Esophagus squamous epithelium (tissue), 5 donors: ENCODE measurements around the gene SMTN. TPM values are rescaled to one million over a fixed set of nuclear protein-coding genes. Genes with fewer than 3 reads are reported as not detected.

Source experiments
- DNase-seq: peaks from one replicate; lab custom pipeline; 2025; lab: John Stamatoyannopoulos, UW
- H3K27ac ChIP-seq, 4 donors: fragments of 200-600 bp; sonication (generic); one replicate each; pipeline ENCODE4 v1.5.1; 2016 to 2019; ENCODE audit warnings: mild to moderate bottlenecking in 1 of 4
- H3K27me3 ChIP-seq, 4 donors: fragments of 200-600 bp; sonication (generic); 1 replicate in 3 of 4; 2 replicates in 1 of 4; pipeline versions ENCODE4 v1.5.1 to v1.6.0; 2017 to 2021; ENCODE audit warnings: antibody characterized with exemption in 1 of 4
- H3K36me3 ChIP-seq, 3 donors: fragments of 200-600 bp; sonication (generic); one replicate each; pipeline ENCODE4 v1.5.1; 2016 to 2019
- H3K4me1 ChIP-seq, 3 donors: fragments of 200-600 bp; sonication (generic); one replicate each; pipeline ENCODE4 v1.5.1; 2017 to 2019
- H3K4me3 ChIP-seq, 4 donors: fragments of 200-600 bp; sonication (generic); 1 replicate in 3 of 4; 2 replicates in 1 of 4; pipeline ENCODE4 v1.5.1; 2016 to 2019; ENCODE audit warnings: mild to moderate bottlenecking in 2 of 4, moderate library complexity in 1 of 4
- H3K9me3 ChIP-seq, 3 donors: fragments of 200-600 bp; sonication (generic); one replicate each; pipeline ENCODE4 v1.5.1; 2016 to 2019
- POLR2A ChIP-seq, 4 donors: fragments of 450-650 bp; IDR thresholded peaks; one replicate each; pipeline ENCODE4 v1.6.1; 2017; ENCODE audit warnings: antibody characterized with exemption in 4 of 4, mild to moderate bottlenecking in 4 of 4, moderate library complexity in 3 of 4
- WGBS, 2 donors: methylation state at CpG; one replicate each; pipeline ENCODE4 v1.1.5; 2018; 5-methylcytosine and 5-hydroxymethylcytosine counted together
- intact Hi-C: fragments of 100-400 bp; cut with DNase I; formaldehyde crosslinking; loops from one replicate; pipeline ENCODE4 v1.15.0; 2022
- total RNA-seq, 4 donors: library from RNA; depleted of rRNA; stranded (reverse); fragments of >200 nt; gene quantifications; one replicate each; pipeline ENCODE4 v1.1.0, GENCODE V29; 2016
- TF ChIP-seq, protein P1 (sequence below), 6 experiments: fragments of 450-650 bp in 4 of 6; fragments of 200-600 bp in 2 of 6; sonication (generic) in 2 of 6; IDR thresholded peaks; one replicate each; pipeline ENCODE4 v1.5.1; 2016 to 2019; ENCODE audit warnings: antibody characterized with exemption in 6 of 6, mild to moderate bottlenecking in 4 of 6, moderate library complexity in 4 of 6
- donor health status: DM: yes; HTN: yes; CAD: no.

The SMTN gene
- total RNA-seq, 4 donors from 2014 or later: 28.2 to 158 (median 45.8) TPM

DNA sequence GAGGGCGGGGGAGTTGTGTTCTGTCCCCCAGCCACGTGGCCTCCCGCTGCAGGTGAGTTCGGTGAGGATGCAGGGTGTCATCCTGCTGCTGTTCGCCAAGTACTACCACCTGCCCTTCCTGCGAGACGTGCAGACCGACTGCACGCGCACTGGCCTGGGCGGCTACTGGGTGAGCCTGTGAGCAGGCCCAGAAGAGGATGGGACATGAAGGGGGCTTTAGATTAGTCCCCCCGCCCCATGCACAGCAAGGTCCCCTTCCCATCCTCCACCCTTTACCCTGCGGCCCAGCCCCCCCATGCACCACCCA is 45.7 kb downstream of the SMTN start:
- Histone ChIP-seq H3K4me1 (peaks cover 8 to 29% (median 17%) of the 10 kb centered on the region in 3 donors), H3K36me3 (no peaks in the 10 kb centered on the region), H3K9me3 (no peaks in the 10 kb centered on the region), H3K27me3 (no peaks in the 10 kb centered on the region), H3K27ac (no peak overlapping the region), H3K4me3 (no peak overlapping the region)
- TF ChIP-seq, protein P1, sequence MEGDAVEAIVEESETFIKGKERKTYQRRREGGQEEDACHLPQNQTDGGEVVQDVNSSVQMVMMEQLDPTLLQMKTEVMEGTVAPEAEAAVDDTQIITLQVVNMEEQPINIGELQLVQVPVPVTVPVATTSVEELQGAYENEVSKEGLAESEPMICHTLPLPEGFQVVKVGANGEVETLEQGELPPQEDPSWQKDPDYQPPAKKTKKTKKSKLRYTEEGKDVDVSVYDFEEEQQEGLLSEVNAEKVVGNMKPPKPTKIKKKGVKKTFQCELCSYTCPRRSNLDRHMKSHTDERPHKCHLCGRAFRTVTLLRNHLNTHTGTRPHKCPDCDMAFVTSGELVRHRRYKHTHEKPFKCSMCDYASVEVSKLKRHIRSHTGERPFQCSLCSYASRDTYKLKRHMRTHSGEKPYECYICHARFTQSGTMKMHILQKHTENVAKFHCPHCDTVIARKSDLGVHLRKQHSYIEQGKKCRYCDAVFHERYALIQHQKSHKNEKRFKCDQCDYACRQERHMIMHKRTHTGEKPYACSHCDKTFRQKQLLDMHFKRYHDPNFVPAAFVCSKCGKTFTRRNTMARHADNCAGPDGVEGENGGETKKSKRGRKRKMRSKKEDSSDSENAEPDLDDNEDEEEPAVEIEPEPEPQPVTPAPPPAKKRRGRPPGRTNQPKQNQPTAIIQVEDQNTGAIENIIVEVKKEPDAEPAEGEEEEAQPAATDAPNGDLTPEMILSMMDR (IDR thresholded peaks at IDR 0.05): no peak
- TF ChIP-seq POLR2A (IDR thresholded peaks at IDR 0.05): no peak
- WGBS, 2 donors: 57 to 98% methylated on average over 4 to 5 of the region's 13 CpGs
- intact Hi-C loops: no loop called here
- DNase-seq: no peak

DNA sequence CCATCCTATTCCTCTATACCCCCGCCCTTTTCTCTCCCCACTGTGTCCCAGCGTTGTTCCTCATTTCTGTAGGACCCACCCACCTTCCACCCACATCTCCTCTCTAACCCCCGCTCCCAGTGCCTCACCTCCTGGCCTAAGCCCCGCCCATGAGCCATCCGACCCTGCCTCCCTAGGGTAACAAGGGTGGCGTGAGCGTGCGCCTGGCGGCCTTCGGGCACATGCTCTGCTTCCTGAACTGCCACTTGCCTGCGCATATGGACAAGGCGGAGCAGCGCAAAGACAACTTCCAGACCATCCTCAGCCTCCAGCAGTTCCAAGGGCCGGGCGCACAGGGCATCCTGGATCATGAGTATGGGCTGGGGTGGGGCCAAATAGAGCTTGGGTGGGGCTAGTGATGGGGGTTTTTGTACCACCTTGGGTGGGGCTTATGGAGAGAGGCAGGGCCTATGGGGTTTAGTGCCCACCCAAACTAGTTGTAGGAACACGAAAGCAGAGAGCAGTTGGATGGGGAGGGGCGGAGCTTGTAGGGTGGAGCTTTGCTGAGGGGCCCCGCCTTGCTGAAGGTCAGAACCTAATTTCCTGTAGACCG is 46.2 kb downstream of the SMTN start:
- intact Hi-C loops: no loop called here
- H3K4me3 ChIP-seq: no peak overlapping the region
- no peaks in the 10 kb centered on the region for H3K36me3 ChIP-seq
- H3K27ac ChIP-seq: no peak overlapping the region
- H3K9me3 ChIP-seq: no peaks in the 10 kb centered on the region
- no peaks in the 10 kb centered on the region for H3K27me3 ChIP-seq
- TF ChIP-seq POLR2A (IDR thresholded peaks at IDR 0.05): no peak
- TF ChIP-seq, protein P1 (IDR thresholded peaks at IDR 0.05): no peak
- H3K4me1 ChIP-seq: peaks cover 3 to 29% (median 16%) of the 10 kb centered on the region in 3 donors
- no peak for DNase-seq
- WGBS, 2 donors: 58 to 61% methylated on average over 8 to 15 of the region's 19 CpGs

DNA sequence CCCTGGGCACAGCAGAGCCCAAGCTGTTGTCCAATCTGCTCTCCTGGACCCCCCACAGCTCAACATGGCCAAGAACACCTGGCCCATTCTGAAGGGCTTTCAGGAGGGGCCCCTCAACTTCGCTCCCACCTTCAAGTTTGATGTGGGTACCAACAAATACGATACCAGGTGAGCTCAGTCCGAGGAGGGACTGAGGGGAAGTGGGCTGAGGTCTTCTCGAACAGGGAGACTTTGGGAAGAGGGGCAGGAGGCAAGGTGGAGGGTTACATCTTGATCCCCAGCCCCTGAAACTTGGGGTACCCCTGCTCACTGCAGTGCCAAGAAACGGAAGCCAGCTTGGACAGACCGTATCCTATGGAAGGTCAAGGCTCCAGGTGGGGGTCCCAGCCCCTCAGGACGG is 47.0 kb downstream of the SMTN start:
- Histone ChIP-seq H3K27me3 (no peaks in the 10 kb centered on the region), H3K4me1 (peaks cover 0 to 28% (median 8%) of the 10 kb centered on the region in 3 donors), H3K9me3 (no peaks in the 10 kb centered on the region), H3K27ac (no peak overlapping the region), H3K4me3 (no peak overlapping the region), H3K36me3 (no peaks in the 10 kb centered on the region)
- no peak for DNase-seq
- 65 to 93% methylated on average over 2 to 5 of the region's 7 CpGs for WGBS, 2 donors
- TF ChIP-seq POLR2A (IDR thresholded peaks at IDR 0.05): no peak
- TF ChIP-seq, protein P1 (IDR thresholded peaks at IDR 0.05): no peak
- intact Hi-C loops: no loop called here

DNA sequence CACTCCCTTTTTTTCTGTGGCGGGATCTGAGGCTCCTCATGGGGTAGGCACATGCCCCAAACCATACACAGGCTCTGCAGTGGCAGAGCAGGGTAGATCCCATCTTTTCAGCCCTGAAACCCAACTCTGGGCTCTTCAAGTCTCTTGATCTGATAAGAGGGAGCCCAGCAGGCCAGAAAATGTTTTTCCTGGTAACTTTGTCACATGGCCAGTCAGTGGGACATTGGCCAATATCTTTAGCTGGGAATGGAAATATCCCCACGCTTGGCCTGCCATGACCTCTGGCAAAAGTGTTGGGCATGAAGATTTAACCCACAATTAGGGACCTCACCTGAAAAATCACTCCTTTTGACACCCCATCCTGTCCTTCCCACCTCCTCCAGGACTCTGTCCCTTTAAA is 49.8 kb downstream of the SMTN start:
- TF ChIP-seq, protein P1 (IDR thresholded peaks at IDR 0.05): no peak
- TF ChIP-seq POLR2A (IDR thresholded peaks at IDR 0.05): no peak
- no peaks in the 10 kb centered on the region for H3K27me3 ChIP-seq
- H3K36me3 ChIP-seq: peaks cover 0 to 8% (median 0%) of the 10 kb centered on the region in 3 donors
- H3K4me3 ChIP-seq: no peak overlapping the region
- H3K27ac ChIP-seq: no peak overlapping the region
- H3K4me1 ChIP-seq: peaks cover 0 to 23% (median 4%) of the 10 kb centered on the region in 3 donors
- no peaks in the 10 kb centered on the region for H3K9me3 ChIP-seq
- 91 to 100% methylated on average over 1 to 2 of the region's 2 CpGs for WGBS, 2 donors
- DNase-seq: no peak
- intact Hi-C loops: no loop called here

DNA sequence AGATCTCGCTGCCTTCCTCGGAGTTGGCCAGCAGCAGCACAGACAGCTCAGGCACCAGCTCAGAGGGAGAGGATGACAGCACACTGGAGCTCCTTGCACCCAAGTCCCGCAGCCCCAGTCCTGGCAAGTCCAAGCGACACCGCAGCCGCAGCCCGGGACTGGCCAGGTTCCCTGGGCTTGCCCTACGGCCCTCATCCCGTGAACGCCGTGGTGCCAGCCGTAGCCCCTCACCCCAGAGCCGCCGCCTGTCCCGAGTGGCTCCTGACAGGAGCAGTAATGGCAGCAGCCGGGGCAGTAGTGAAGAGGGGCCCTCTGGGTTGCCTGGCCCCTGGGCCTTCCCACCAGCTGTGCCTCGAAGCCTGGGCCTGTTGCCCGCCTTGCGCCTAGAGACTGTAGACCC is 52.8 kb downstream of the SMTN start:
- H3K4me3 ChIP-seq: no peak overlapping the region
- peaks cover 0 to 18% (median 0%) of the 10 kb centered on the region in 3 donors for H3K36me3 ChIP-seq
- TF ChIP-seq POLR2A (IDR thresholded peaks at IDR 0.05): no peak
- TF ChIP-seq, protein P1 (IDR thresholded peaks at IDR 0.05): no peak
- intact Hi-C loops: no loop called here
- no peak for DNase-seq
- no CpG with 5 or more reads among the region's 19 CpGs for WGBS, 2 donors
- H3K27ac ChIP-seq: no peak overlapping the region
- H3K27me3 ChIP-seq: peaks cover 0 to 3% (median 0%) of the 10 kb centered on the region in 4 donors
- H3K9me3 ChIP-seq: no peaks in the 10 kb centered on the region
- H3K4me1 ChIP-seq: peaks cover 0 to 26% (median 4%) of the 10 kb centered on the region in 3 donors
